Mucosa of gallbladder (tissue), 1 donor: Measurements from ENCODE around the gene CEP350. TPM values are rescaled to one million over a fixed set of nuclear protein-coding genes. Genes with fewer than 3 reads are reported as not detected.
"Not testable (repeated sequence)": the region's sequence is repeated elsewhere in the genome, so short reads cannot be mapped to it uniquely, and the experiment has no call there.

Experiments
- DNase-seq: peaks from one replicate; pipeline ENCODE4 v3.0.0-alpha.2; 2020; ENCODE audit warnings: low spot score
- total RNA-seq: library from RNA; stranded (reverse); gene quantifications from one replicate; pipeline ENCODE4 v1.2.1, GENCODE V29; 2021
- donor health status: DM: no; HTN: no; CAD: no.

Gene CEP350
- total RNA-seq, 1 donor from 2014 or later: 48.4 TPM

DNA sequence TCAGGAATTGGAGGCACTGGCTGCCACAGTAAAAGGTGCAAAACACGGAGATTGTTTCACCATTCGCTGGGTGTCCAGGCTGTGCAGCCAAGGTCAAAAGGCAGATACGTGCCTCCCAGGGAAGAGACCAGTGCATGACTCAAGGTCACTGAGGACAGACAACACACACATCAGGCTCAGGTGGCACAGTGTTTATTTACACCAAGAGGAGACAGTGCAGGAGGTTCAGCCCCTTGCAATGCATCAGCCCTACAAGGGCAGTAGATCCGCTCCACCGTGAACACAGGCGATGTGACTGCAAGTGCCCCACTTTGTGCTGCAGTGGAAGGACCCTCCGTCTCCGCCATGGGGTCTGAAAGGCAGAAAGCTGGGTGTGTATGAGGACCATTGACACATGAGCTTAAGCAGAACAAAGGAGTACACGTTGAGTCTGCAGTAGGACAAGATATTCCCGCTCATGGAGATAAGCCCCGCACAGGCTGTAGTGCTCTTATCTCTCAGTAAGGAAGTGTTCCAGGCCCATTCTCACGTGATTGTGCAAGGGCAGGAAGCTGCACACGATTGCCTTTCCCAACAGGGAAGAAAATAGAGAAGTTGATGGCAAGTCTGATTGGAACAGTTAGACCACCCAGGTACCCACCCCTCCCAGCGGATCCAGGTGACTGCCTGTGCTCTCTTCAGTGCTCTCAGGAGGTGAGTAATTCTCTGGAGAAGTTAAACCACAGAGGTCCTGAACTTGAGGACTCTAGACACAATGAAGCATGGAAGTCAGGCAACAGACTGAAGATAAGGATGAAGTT, 162.6 kb downstream of the CEP350 start:
- DNase-seq: no peak

- no peak for DNase-seq
These were observed 163.1 kb downstream of the CEP350 start for GRCh38 chr1:180117764-180118116.

- DNase-seq: no peak
These were observed 165.2 kb downstream of the CEP350 start for GRCh38 chr1:180119837-180120236.

DNA sequence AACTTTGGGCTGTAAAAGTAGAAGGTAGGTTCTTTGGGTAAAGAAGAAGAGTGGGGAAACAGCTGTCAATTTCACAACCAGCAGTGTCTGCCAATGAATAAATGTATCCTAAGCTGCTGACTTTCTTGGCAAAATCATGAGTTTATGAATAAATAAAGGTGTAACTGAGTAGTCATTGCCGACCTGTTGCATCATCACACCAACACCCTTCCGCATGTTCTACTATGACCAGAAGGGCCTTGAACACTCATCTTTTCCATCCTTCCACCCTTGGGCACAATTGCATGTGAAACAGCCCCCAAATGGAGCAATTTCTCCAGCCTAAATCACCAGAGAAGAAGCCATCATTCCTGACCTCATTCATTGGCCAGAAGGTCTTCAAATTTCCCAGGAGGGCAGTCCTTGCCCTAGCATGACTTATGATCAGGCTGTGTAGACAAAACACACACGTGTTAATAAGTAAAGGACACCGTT, 168.9 kb downstream of the CEP350 start:
- no peak for DNase-seq

DNA sequence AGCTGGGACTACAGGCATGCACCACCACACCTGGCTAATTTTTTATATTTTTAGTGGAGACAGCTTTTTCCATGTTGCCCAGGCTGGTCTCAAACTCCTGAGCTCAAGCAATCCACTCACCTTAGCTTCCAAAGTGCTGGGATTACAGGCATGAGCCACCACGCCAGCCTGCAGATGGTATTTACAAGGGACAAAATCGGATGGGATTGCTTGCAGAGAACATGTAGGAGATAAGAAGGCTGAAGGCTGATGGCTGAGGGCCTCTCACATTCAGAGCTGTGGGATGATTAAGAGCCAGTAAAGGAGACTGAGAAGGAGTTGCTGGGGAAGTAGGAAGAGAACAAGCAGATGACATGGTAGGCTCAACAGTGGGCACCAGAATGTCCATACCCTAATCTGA, 176.0 kb downstream of the CEP350 start:
- no peak for DNase-seq

GRCh38 chr1:180131510-180131909, 176.9 kb downstream of the CEP350 start:
- DNase-seq: no peak

GRCh38 chr1:180133193-180133592, 178.6 kb downstream of the CEP350 start:
- DNase-seq: no peak

DNA sequence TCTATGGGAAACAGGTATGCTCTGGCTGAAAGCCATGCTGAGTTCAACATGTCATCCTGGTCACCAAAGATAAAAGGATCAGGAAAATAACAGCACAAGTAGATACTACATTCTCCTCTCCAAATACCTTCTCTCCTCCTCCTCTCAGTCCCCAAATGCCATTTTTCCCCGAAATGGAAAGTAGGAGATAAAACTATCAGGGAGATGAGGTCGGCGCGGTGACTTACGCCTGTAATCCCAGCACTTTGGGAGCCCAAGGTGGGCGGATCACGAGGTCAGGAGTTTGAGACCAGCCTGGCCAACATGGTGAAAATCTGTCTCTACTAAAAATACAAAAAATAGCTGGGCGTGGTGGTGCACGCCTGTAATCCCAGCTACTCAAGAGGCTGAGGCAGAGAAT, 179.1 kb downstream of the CEP350 start:
- DNase-seq: not testable (repeated sequence)

DNA sequence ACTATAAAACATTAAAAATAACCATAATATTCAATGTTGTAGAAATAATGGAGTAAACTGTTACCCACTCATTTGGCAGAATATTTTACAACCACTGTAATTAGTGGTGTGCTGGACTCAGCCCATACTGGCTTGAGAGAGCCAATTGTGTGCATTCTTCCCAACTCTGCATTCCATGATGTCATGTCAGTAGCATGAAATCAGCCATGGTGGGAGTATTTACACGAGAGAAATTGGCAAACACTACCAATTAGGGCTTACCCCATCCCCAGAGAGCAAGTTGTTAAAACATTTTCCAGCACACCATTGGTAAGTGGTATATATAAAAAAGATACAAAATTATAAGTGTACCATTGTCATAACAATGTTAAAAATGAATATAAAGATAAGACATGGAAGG, 180.9 kb downstream of the CEP350 start:
- no peak for DNase-seq

- no peak for DNase-seq
These were observed 181.8 kb downstream of the CEP350 start for GRCh38 chr1:180136331-180136967.

- DNase-seq: no peak
These were observed 182.4 kb downstream of the CEP350 start for GRCh38 chr1:180136968-180137356.

DNA sequence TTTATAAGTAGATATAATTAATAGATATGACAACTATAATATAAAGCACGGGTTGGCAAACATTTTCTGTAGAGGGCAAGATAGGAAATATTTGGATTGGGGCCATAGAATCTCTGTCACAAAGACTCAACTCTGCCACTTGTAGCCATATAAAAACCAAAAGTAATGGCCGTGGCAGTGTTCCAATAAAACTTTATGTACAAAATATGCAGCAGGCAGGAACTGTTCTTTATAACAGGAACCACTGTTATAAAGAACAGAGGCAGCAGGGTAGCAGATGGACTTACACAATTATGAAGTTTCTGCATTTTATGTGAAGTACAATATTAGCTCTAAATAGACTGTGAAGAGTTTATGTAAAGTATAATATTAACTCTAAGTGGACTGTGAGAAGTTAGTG, 183.2 kb downstream of the CEP350 start:
- no peak for DNase-seq

- no peak for DNase-seq
These were observed 186.8 kb downstream of the CEP350 start for GRCh38 chr1:180141381-180141934.

- no peak for DNase-seq
These were observed 188.7 kb downstream of the CEP350 start for GRCh38 chr1:180143359-180143758.

- DNase-seq: no peak
These were observed 190.2 kb downstream of the CEP350 start for GRCh38 chr1:180144659-180145357.

- DNase-seq: no peak
These were observed 190.8 kb downstream of the CEP350 start for GRCh38 chr1:180145446-180145845.

DNA sequence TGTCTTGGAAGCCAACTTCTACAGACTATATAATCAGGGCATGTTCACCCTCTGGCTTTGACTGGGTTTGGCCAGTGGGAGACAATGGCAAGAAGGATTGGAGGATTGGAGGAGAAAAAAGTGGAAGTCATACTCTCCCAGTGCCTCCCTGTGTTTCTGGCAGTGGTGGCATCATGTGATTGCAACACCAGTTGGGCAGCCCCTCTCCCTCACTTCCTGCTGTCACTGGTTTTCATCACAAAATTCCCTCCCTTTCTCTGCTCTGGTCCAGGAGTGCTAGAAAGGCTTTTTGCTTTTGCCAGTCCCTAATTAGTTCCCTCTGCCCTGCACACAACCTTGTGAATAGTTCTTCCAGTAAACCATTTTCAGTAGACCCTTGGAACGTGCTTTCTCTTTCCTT, 196.4 kb downstream of the CEP350 start:
- no peak for DNase-seq

DNA sequence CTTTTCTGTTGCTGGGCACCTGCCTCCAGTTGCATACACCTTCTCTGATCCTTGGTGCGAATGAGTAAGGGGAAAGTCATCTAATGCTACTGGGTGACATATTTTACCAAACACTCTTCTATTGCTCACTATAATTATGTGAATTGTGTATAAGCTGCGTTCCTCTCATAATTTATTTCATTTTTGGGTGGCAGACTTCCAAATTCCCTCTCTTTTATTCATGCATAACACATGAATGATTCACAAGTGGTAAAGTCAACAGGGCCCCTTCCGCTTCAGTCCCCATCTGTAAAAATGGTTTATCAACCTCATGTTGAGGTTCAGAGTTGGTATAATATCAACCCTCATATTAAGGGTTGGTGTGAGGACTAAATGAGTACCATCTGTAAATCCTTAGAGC, 196.9 kb downstream of the CEP350 start:
- no peak for DNase-seq

DNA sequence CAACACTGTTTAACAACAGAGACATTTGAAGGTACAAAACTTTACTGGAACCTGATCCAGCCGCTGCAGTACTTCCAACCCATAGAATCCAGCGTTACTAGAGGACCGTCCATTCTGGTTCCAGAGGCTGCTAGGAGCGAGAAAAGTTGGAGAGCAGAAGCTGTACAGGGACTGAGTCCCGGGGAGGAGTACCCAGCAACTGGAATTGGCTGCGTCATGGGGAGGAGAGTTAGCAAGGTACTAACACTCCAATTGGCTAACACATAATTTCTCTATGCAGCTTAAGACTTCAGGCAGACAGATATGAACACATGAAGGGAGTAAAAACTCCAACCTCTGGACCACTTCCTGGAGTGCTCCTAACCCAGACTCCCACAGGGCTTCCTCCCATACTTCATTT, 198.0 kb downstream of the CEP350 start:
- no peak for DNase-seq

- DNase-seq: no peak
These were observed 198.4 kb downstream of the CEP350 start for GRCh38 chr1:180153032-180153431.

DNA sequence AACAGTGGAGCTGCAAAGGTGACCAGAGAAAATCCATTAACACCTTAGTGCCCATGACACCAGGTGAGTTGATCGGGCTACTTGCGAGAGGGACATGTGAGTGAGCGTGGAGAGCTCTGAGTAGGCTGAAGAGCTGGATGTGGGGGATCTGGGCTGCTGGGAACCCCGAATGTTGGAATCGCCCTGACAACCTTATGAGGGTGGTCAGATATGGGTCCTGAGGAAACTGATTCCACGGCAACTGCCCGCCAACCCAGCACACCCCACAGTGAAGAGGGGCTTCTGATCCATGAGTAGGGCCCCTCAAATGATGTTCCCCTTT, 199.4 kb downstream of the CEP350 start:
- DNase-seq: no peak

- DNase-seq: peak; percentile 92
These were observed 199.9 kb downstream of the CEP350 start, which contains the start of gene QSOX1 for GRCh38 chr1:180154325-180155181. TSS of gene QSOX1 (plus strand) at chr1:180154869. CDS start at chr1:180154908, 39 bp downstream.
